H7 (cell line): Measurements from ENCODE around the gene ERICH6B. TPM values are rescaled to one million over a fixed set of nuclear protein-coding genes. Genes with fewer than 3 reads are reported as not detected.
A peak's percentile ranks its signal among the peaks of the same experiment; 100 is the strongest.

Source experiments
- DNase-seq: peaks from one replicate; pipeline ENCODE4 v3.0.0; 2012
- H3K27me3 ChIP-seq: 2 replicates; pipeline ENCODE4 v1.6.0; 2011; ENCODE audit warnings: mild to moderate bottlenecking, low read length; ENCODE audit not compliant: control insufficient read depth, insufficient read depth
- H3K36me3 ChIP-seq: replicated peaks from 2 replicates; pipeline ENCODE4 v1.5.1; 2011; ENCODE audit warnings: low read length; ENCODE audit not compliant: control insufficient read depth, insufficient read depth
- H3K4me3 ChIP-seq: 2 replicates; pipeline ENCODE4 v1.5.1; 2011; ENCODE audit warnings: low read depth, mild to moderate bottlenecking, control low read depth, low read length, moderate library complexity; ENCODE audit not compliant: insufficient read depth
- total RNA-seq: library from RNA; depleted of rRNA; stranded (reverse); fragments of >200 nt; shearing (Covaris generic); gene quantifications from 2 replicates; pipeline ENCODE4 v1.2.3, GENCODE V29; 2014

The ERICH6B gene
- total RNA-seq, 1 experiment from 2014 or later = not detected

DNA sequence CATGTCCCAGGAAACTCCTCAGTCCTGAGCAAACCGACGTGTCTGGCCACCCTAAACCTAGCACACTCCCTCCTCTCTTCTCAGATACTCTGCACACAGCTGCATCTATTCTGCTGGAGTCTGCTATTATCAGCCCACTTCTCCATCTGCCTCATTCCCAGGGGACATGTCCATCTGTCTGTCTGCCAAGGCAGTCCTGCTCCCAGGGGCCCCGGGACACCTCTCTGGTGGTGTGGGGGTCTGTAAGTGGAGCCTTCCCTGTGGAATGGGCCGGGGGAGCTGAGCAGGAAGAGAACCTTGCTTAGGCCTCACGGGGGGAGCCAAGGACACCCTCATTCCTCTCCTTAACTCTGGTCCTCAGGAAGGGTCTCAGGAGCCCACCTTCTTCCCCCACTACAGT, 72.7 kb downstream of the ERICH6B start:
- H3K36me3 ChIP-seq = no peaks in the 10 kb centered on the region
- H3K27me3 ChIP-seq = no peaks in the 10 kb centered on the region
- no peak overlapping the region for H3K4me3 ChIP-seq
- no peak for DNase-seq

DNA sequence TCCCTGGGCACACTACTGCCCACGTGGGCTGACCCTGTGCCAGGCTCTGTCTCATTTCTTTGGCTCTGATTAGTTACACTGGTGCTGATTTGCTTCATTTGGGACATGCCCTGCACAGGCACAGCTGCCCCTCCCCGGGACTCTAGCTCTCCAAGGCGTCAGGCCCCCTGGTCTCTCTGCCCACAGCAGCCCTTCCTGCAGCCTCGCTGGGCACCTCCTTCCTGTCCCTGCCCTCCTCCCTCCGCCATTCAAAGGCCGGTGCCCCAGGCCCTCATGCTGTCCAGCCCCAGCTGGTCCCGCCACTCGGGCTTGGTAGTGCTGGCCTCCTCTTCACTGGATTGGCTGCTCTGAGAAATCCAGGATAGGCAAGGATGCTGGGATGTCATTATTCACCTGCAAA, 73.1 kb downstream of the ERICH6B start:
- H3K4me3 ChIP-seq = no peak overlapping the region
- no peaks in the 10 kb centered on the region for H3K27me3 ChIP-seq
- H3K36me3 ChIP-seq = no peaks in the 10 kb centered on the region
- DNase-seq = peak; percentile 32

DNA sequence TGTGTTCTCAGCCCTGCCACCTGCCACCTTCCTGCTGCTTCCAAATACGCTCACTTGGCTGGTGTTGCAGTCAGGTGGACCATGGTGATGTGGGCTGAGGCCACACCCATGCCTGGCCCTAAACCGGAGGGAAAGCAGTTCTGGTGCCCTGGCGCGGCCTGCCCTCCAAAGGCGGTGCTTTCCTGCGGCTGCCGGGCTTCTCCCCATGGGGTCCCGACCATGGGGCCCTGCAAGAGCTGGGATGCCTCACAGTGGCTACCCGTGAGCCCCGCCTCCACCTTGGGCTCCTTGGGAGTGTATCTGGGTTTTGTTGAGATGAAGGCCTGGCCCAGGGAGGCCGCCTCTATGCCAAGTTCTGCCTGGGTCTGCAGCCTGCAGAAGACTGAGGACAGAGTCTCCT, 73.7 kb downstream of the ERICH6B start:
- Histone ChIP-seq H3K27me3 (no peaks in the 10 kb centered on the region), H3K36me3 (no peaks in the 10 kb centered on the region), H3K4me3 (no peak overlapping the region)
- DNase-seq = peak; percentile 56

DNA sequence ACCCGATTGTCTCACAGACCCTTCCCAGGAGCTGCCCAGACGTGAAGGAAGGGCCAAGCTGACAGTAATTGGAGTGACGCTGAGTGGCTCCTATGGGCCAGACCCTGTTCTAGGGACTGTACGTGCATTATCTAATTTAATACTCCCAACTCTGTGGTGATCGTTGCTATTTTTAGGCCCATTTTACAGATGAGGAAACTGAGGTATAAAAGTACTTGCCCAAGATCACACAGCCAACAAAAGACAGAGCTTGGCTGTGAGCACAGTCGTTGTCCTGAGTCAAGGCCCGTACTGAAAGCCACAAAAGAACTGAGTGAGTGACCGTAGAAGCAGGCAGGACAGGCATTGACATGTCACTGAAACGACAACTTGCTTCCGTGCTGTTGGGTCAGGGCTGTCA, 74.7 kb downstream of the ERICH6B start:
- Histone ChIP-seq H3K4me3 (no peak overlapping the region), H3K36me3 (no peaks in the 10 kb centered on the region), H3K27me3 (no peaks in the 10 kb centered on the region)
- no peak for DNase-seq

- Histone ChIP-seq H3K36me3 (peaks cover 2% of the 10 kb centered on the region; the same call in 1 of the 2 replicates), H3K4me3 (no peak overlapping the region), H3K27me3 (no peaks in the 10 kb centered on the region)
- DNase-seq = peak; percentile 18
Measured at GRCh38 chr13:45540195-45540594, 75.3 kb downstream of the ERICH6B start.

GRCh38 chr13:45538382-45538781, 77.2 kb downstream of the ERICH6B start:
- Histone ChIP-seq H3K4me3 (no peak overlapping the region), H3K36me3 (peaks cover 8% of the 10 kb centered on the region), H3K27me3 (no peaks in the 10 kb centered on the region)
- DNase-seq = no peak

DNA sequence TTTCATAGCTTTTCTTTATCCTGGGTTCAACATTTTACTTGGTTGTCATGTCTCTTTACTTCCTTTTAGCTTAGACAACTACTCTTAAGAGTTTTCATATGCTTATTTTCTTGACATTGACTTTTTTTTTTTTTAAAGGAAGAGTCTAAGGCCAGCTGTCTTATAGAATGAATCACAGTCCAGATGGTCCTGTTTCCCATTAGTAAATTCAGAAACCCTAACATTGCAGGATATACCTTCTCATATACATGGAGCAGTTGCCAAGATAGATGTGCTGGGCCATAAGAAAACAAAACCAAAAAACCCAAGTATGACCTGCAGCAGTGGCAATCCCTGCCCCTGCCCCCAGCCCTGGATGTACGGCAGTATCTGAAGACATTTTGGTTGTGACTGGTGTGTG, 78.0 kb downstream of the ERICH6B start:
- H3K4me3 ChIP-seq = no peak overlapping the region
- no peak for DNase-seq
- H3K27me3 ChIP-seq = no peaks in the 10 kb centered on the region
- H3K36me3 ChIP-seq = peaks cover 8% of the 10 kb centered on the region

GRCh38 chr13:45536224-45536623, 79.3 kb downstream of the ERICH6B start:
- peaks cover 10% of the 10 kb centered on the region for H3K36me3 ChIP-seq
- no peak overlapping the region for H3K4me3 ChIP-seq
- no peaks in the 10 kb centered on the region for H3K27me3 ChIP-seq
- no peak for DNase-seq

DNA sequence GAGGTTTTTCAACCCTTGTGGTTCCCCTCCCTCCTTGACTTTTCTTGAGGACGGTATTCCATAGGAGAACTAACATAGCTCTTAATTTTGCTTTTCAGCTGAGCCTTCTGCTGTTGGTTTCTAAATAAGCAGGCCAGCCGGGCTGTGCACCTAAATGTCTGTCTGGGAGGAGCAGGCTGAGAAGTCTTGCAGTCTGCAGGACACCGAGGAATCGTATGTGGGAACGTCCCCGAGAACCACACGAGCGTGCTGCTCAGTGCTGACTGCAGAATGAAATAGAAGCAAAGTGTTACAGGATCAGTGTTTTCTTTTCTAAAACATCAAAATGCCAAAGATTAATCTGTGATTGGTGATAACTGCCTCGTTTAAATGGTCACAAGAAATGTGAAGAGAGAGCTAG, 80.9 kb downstream of the ERICH6B start:
- peaks cover 10% of the 10 kb centered on the region for H3K36me3 ChIP-seq
- H3K27me3 ChIP-seq = no peaks in the 10 kb centered on the region
- DNase-seq = no peak
- H3K4me3 ChIP-seq = no peak overlapping the region

DNA sequence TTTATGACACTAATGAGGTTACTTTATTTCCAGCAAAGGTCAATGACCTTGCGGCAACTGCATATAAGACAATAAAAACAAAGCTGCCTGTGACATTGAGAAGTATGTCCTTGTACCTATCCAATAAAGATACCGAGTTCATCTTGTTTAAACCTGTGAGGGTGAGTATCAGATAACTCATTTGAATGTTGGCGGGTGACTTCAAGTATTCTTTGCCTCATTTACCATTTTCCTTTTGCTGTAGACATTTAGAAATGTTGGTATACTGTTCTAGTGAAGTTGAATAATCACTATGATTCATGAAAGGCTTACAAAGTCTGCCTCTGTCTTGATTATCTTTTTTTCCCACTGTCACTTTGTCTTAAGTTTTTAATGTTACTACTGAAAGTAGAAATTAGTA, 85.8 kb downstream of the ERICH6B start:
- no peak for DNase-seq
- no peak overlapping the region for H3K4me3 ChIP-seq
- no peaks in the 10 kb centered on the region for H3K27me3 ChIP-seq
- H3K36me3 ChIP-seq = peaks cover 6% of the 10 kb centered on the region

- Histone ChIP-seq H3K36me3 (peaks cover 1% of the 10 kb centered on the region), H3K27me3 (no peaks in the 10 kb centered on the region), H3K4me3 (no peak overlapping the region)
- no peak for DNase-seq
Measured at GRCh38 chr13:45527699-45528462, 87.7 kb downstream of the ERICH6B start.

DNA sequence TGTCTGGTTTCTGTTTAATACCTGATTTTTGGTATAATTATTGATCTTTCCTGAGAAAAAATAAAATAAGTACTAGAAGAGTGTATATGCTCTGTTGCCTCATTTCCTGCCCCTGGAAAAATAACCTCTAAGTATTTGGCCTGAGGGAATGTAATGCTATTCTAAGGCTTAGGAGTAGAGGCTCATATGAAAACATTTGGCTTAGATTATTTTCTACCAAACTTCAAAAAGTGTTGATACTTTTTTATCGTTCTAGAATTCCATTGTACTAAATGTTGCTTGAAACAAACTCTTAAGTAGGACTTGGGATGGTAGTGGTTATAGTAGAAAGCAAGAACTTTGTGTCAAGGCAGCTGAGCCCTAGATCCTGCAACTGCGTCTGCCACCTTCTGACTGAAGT, 93.0 kb downstream of the ERICH6B start:
- Histone ChIP-seq H3K36me3 (no peaks in the 10 kb centered on the region; the same call in none of the 2 replicates), H3K27me3 (no peaks in the 10 kb centered on the region)

DNA sequence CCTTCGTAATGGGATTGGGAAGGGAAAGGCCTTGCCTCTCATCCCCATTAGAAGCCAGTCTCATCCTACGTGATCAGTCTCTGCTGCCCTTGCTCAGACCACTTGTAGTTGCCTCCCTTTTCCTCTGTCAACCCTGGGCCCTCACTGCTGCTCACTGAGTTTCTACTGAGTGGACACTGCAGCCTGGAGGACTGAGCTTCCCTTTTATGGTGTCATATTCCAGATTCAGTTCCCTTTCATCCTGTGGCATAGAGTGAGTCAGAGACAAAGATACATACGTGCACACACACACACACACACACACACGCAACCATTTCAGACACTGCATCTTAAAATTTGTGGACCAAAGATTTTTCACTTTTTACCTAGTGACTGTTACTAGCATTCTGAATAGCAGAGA, 94.2 kb downstream of the ERICH6B start:
- H3K36me3 ChIP-seq = peaks cover 2% of the 10 kb centered on the region; the same call in 1 of the 2 replicates
- no peak overlapping the region for H3K4me3 ChIP-seq
- no peaks in the 10 kb centered on the region for H3K27me3 ChIP-seq
- no peak for DNase-seq

More for the DNA sequence above, 93.0 kb downstream of the ERICH6B start:
- DNase-seq = no peak
- H3K4me3 ChIP-seq = no peak overlapping the region

DNA sequence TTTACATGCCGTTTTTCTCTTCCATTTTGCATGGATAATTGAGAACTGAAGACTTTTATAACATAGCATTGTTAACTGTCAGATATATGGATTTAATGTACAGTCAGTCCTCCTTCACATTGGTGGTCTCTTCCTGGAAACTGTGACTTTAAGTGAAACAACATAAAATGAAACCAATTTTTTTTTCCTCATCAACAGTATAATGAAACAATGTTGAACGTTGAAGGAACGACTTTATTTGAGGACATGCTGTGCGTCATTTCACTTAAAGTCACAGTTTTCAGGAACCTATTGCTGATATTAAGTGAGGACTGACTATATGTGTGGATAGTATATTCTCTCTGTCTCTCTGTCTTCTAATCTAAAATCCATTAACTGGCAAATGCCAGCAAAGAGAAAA, 96.0 kb downstream of the ERICH6B start:
- DNase-seq = no peak
- Histone ChIP-seq H3K36me3 (peaks cover 7% of the 10 kb centered on the region), H3K4me3 (no peak overlapping the region), H3K27me3 (no peaks in the 10 kb centered on the region)

GRCh38 chr13:45518525-45519245, 96.9 kb downstream of the ERICH6B start:
- no peak for DNase-seq
- no peak overlapping the region for H3K4me3 ChIP-seq
- peaks cover 7% of the 10 kb centered on the region for H3K36me3 ChIP-seq
- H3K27me3 ChIP-seq = no peaks in the 10 kb centered on the region
